Activated T-cell treated with anti-CD3 and anti-CD28 coated beads for 48 hours (primary cell): ENCODE results near the gene EGFL7.

Experiments used
- DNase-seq: peaks from one replicate; pipeline ENCODE4 v3.0.0-alpha.2; 2020; ENCODE audit warnings: low read depth

Gene EGFL7

GRCh38 chr9:136718345-136719194 lies 55.9 kb downstream of the EGFL7 start:
- no peak for DNase-seq

GRCh38 chr9:136719195-136719880 lies 56.6 kb downstream of the EGFL7 start:
- no peak for DNase-seq

- DNase-seq, result no peak
Measured at GRCh38 chr9:136720251-136720897, 57.7 kb downstream of the EGFL7 start.

- DNase-seq, result no peak
Measured at GRCh38 chr9:136720898-136721338, 58.2 kb downstream of the EGFL7 start.

- DNase-seq, result no peak
Measured at GRCh38 chr9:136721339-136722092, 58.8 kb downstream of the EGFL7 start.
